IMR-90 (cell line): ENCODE data around the gene CSF1. TPM values are rescaled to one million over a fixed set of nuclear protein-coding genes. Genes with fewer than 3 reads are reported as not detected.

Experiments used
- ELK1 ChIP-seq: fragments of 150-350 bp; IDR thresholded peaks from 2 replicates; pipeline ENCODE4 v1.6.1; 2016; ENCODE audit warnings: low read depth, mild to moderate bottlenecking, low read length, moderate library complexity, borderline replicate concordance
- RCOR1 ChIP-seq: IDR thresholded peaks from 2 replicates; pipeline ENCODE4 v1.6.1; 2012; ENCODE audit warnings: mild to moderate bottlenecking, low read length, improper control_type of control experiment; ENCODE audit not compliant: insufficient replicate concordance
- polyA plus RNA-seq, 3 experiments: library from polyadenylated mRNA; depleted of rRNA; stranded (reverse); fragments of >200 nt; gene quantifications; 2 replicates each; pipeline ENCODE4 v1.2.3, GENCODE V29; 2012; ENCODE audit warnings: low replicate concordance in 1 of 3
- total RNA-seq: library from RNA; depleted of rRNA; stranded (reverse); fragments of >200 nt; gene quantifications from 2 replicates; pipeline ENCODE4 v1.2.3, GENCODE V29; 2012

The CSF1 gene
- total and polyA plus RNA-seq, 2 of the 4 experiments (the other 2 are of a cell fraction): 14.3 to 22.0 TPM

- TF ChIP-seq RCOR1: no peak
- TF ChIP-seq ELK1: no peak
Measured at GRCh38 chr1:109932679-109933078, 22.0 kb downstream of the CSF1 start (continued).
